LNCaP clone FGC (cell line): Measurements from ENCODE around the gene LMBR1.

Source experiments
- DNase-seq: peaks from one replicate; pipeline ENCODE4 v3.0.0-alpha.2; 2011; ENCODE audit warnings: low read depth
- H3K4me3 ChIP-seq: 2 replicates; pipeline ENCODE4 v1.5.1; 2011; ENCODE audit warnings: mild to moderate bottlenecking, low read depth, low read length, control low read depth
- CTCF ChIP-seq: IDR thresholded peaks from 2 replicates; pipeline ENCODE4 v1.5.1; 2012; ENCODE audit warnings: mild to moderate bottlenecking; ENCODE audit not compliant: control insufficient read depth, insufficient read depth; ENCODE audit errors: extremely low read depth

LMBR1 gene

DNA sequence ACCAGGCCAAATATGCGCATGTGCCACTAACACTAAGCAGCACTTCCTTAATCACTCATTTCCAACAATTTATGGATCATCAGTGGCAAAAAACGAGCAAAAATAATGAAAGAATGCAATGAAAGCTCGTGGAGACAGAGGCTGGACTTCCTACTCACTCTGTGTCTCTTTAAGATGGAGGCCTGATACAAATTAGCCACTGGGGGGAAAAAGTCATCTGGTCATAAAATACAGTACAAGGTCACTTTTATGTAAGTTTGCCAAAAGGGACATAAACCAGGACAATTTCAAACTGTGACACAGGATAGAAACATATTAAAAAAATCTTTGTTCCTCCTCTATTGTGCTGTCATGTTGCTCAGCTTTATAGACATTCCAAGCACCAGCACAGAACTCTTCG, 101.7 kb downstream of the LMBR1 start:
- no peak for DNase-seq

GRCh38 chr7:156790264-156790663, 102.7 kb downstream of the LMBR1 start:
- no peak for TF ChIP-seq CTCF
- H3K4me3 ChIP-seq = no peak overlapping the region
- no peak for DNase-seq

More for the DNA sequence above, 101.7 kb downstream of the LMBR1 start:
- TF ChIP-seq CTCF = no peak
- no peak overlapping the region for H3K4me3 ChIP-seq

DNA sequence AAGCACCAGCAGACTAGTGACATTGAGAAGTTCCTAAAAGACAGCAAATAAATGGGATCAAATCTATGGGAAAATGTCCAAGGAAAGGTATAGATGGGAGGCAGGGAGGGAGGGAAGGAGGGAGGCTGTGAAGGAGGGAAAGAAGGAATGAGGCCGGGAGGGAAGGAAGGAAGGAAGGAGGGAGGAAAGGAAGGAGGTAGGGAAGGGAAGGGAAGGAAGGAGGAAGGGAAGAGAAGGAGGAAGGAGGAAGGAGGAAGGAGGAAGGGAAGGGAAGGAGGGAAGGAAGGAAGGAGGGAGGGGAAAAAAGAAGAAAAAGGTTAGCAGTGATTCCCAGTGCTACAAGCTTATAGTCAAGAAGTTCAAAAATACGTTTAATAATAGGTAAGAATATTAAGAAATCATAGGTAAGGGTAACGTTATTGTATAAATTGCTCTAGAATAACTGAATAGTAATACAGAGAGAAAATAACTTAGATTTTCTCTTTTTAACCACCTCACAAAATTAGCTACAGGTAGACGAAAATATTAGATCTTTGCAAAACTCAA, 106.9 kb downstream of the LMBR1 start:
- no peak for TF ChIP-seq CTCF
- no peak overlapping the region for H3K4me3 ChIP-seq
- no peak for DNase-seq

DNA sequence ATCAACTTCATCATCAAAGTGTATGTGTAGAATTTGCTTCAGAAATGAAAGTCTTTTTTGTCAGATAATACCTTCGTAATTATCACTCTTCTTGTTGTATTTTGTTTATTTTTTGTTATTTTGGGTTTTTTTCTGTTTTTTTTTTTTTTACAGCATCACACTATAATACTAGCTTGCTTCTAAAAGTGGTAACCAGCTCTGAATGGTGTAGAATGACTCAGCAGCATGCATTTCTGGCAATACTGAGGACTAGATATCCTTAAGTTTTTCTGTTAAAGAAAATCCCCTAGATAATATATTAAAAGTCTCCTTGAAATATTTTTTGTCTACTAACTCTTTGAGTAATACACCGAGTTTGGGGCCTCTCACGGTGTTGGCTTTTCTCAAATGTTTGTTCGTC, 109.1 kb downstream of the LMBR1 start:
- no peak overlapping the region for H3K4me3 ChIP-seq
- TF ChIP-seq CTCF = no peak
- DNase-seq = no peak

- TF ChIP-seq CTCF = no peak
- H3K4me3 ChIP-seq = no peak overlapping the region
- DNase-seq = no peak
Measured at GRCh38 chr7:156781972-156782371, 111.0 kb downstream of the LMBR1 start.

GRCh38 chr7:156780724-156781455, 112.1 kb downstream of the LMBR1 start:
- DNase-seq = no peak
- TF ChIP-seq CTCF = no peak
- H3K4me3 ChIP-seq = no peak overlapping the region

- H3K4me3 ChIP-seq = no peak overlapping the region
- TF ChIP-seq CTCF = no peak
- DNase-seq = no peak
Measured at GRCh38 chr7:156778668-156779067, 114.3 kb downstream of the LMBR1 start.
